B cell (primary cell): ENCODE results near the gene PSMB10. TPM values are rescaled to one million over a fixed set of nuclear protein-coding genes. Genes with fewer than 3 reads are reported as not detected.

Experiments
- ATAC-seq: fragments of 200-7000 bp; cut with Tn5 transposase; one replicate; pipeline ENCODE4 v1.10.0; 2021; ENCODE audit warnings: low read depth, mild to moderate bottlenecking, moderate number of reproducible peaks, moderate library complexity
- CTCF ChIA-PET: fragments of 350-600 bp; sonication (Branson Sonifier 250); formaldehyde crosslinking; loops from one replicate; lab custom pipeline; 2021; ENCODE audit warnings: antibody characterized with exemption, inconsistent platforms; lab: Charles Lee
- POLR2A ChIA-PET: fragments of 350-600 bp; sonication (Branson Sonifier 250); formaldehyde crosslinking; loops from one replicate; lab custom pipeline; 2021; ENCODE audit warnings: antibody characterized with exemption; lab: Charles Lee
- DNase-seq: peaks from one replicate; pipeline ENCODE4 v3.0.0; 2013
- H2AFZ ChIP-seq: 2 replicates; pipeline ENCODE4 v1.6.1; 2012; ENCODE audit warnings: mild to moderate bottlenecking, low read depth, low read length; ENCODE audit not compliant: insufficient read depth, poor library complexity, severe bottlenecking
- H3K27ac ChIP-seq, 2 donors: 1 replicate in 1 of 2; 2 replicates in 1 of 2; pipeline ENCODE4 v1.5.1; 2012 to 2013; ENCODE audit warnings: low read length in 2 of 2, mild to moderate bottlenecking in 2 of 2, moderate library complexity in 1 of 2
- H3K27me3 ChIP-seq, 4 experiments: fragments of 200-600 bp in 1 of 4; sonication (generic) in 1 of 4; replicated peaks in 1 of 4; 1 replicate in 2 of 4; 2 replicates in 2 of 4; pipeline versions ENCODE4 v1.6.1 to v1.7.0; 2013 to 2016; ENCODE audit warnings: low read length in 3 of 4, mild to moderate bottlenecking in 2 of 4, mixed read lengths in 1 of 4, moderate library complexity in 1 of 4; ENCODE audit not compliant: insufficient read depth in 4 of 4, control insufficient read depth in 3 of 4; ENCODE audit errors: control extremely low read depth in 1 of 4
- H3K36me3 ChIP-seq, 2 experiments: replicated peaks in 1 of 2; 1 replicate in 1 of 2; 2 replicates in 1 of 2; pipeline versions ENCODE4 v1.6.1 to v1.7.1; 2013; ENCODE audit warnings: low read length in 1 of 2; ENCODE audit not compliant: insufficient read depth in 2 of 2, control insufficient read depth in 1 of 2; ENCODE audit errors: control extremely low read depth in 1 of 2, extremely low read depth in 1 of 2
- H3K4me1 ChIP-seq, 2 donors: fragments of 200-600 bp in 1 of 2; sonication (generic) in 1 of 2; 1 replicate in 1 of 2; 2 replicates in 1 of 2; pipeline versions ENCODE4 v1.5.1 to v1.6.1; 2013 to 2017; ENCODE audit warnings: low read length in 2 of 2; ENCODE audit not compliant: control insufficient read depth in 2 of 2, insufficient read depth in 2 of 2
- H3K4me2 ChIP-seq: replicated peaks from 2 replicates; pipeline ENCODE3; 2012; ENCODE audit warnings: mild to moderate bottlenecking, low read depth, low read length; ENCODE audit not compliant: poor library complexity, severe bottlenecking
- H3K4me3 ChIP-seq, 5 experiments: fragments of 200-600 bp in 1 of 5; sonication (generic) in 1 of 5; 1 replicate in 3 of 5; 2 replicates in 2 of 5; pipeline versions ENCODE4 v1.5.1 to v1.7.0; 2011 to 2016; ENCODE audit warnings: low read length in 4 of 5, mild to moderate bottlenecking in 4 of 5, low read depth in 2 of 5, control low read depth in 1 of 5, moderate library complexity in 1 of 5; ENCODE audit not compliant: insufficient read depth in 1 of 5; ENCODE audit errors: control extremely low read depth in 1 of 5, extremely low read depth in 1 of 5
- H3K79me2 ChIP-seq: fragments of 200-600 bp; sonication (generic); one replicate; pipeline ENCODE4 v1.6.0; 2016; ENCODE audit warnings: low read length; ENCODE audit not compliant: control insufficient read depth, insufficient read depth
- H3K9ac ChIP-seq: fragments of 200-600 bp; sonication (generic); 2 replicates; pipeline ENCODE4 v1.6.1; 2017; ENCODE audit warnings: mild to moderate bottlenecking, low read length, moderate library complexity
- H3K9me3 ChIP-seq, 3 donors: one replicate each; pipeline versions ENCODE4 v1.6.1 to v1.7.1; 2013; ENCODE audit warnings: low read length in 2 of 3; ENCODE audit not compliant: control insufficient read depth in 2 of 3, insufficient read depth in 1 of 3; ENCODE audit errors: control extremely low read depth in 1 of 3
- H4K20me1 ChIP-seq: 2 replicates; pipeline ENCODE4 v1.6.0; 2012; ENCODE audit warnings: mild to moderate bottlenecking, low read length; ENCODE audit not compliant: insufficient read depth, control insufficient read depth, poor library complexity, severe bottlenecking
- H3K27ac Mint-ChIP-seq: one replicate; pipeline ENCODE4 v1.8.0; 2021; ENCODE audit warnings: mixed read lengths
- H3K27me3 Mint-ChIP-seq: one replicate; pipeline ENCODE4 v1.8.0; 2021; ENCODE audit warnings: mixed read lengths
- H3K4me1 Mint-ChIP-seq: one replicate; pipeline ENCODE4 v1.8.0; 2021; ENCODE audit warnings: mixed read lengths
- H3K4me3 Mint-ChIP-seq: one replicate; pipeline ENCODE4 v1.8.0; 2021; ENCODE audit warnings: mixed read lengths
- H3K9me3 Mint-ChIP-seq: one replicate; pipeline ENCODE4 v1.8.0; 2022; ENCODE audit warnings: mixed read lengths; ENCODE audit not compliant: insufficient read depth
- EZH2 ChIP-seq: IDR thresholded peaks from 2 replicates; pipeline ENCODE4 v1.6.1; 2012; ENCODE audit warnings: borderline replicate concordance, low read depth, mild to moderate bottlenecking, moderate library complexity, low read length; ENCODE audit not compliant: insufficient read depth, poor library complexity, severe bottlenecking
- WGBS: methylation state at CpG from one replicate; pipeline ENCODE4 v1.1.5; 2013; ENCODE audit warnings: missing lambda C conversion rate; ENCODE audit not compliant: insufficient coverage; 5-methylcytosine and 5-hydroxymethylcytosine counted together
- intact Hi-C: fragments of 100-400 bp; cut with micrococcal nuclease; formaldehyde crosslinking; loops from one replicate; pipeline ENCODE4 v1.10.0; 2022
- polyA plus RNA-seq: library from polyadenylated mRNA; depleted of rRNA; stranded (reverse); fragments of >200 nt; gene quantifications from 2 replicates; pipeline ENCODE4 v1.2.3, GENCODE V29; 2012
- total RNA-seq, 2 donors: library from RNA; stranded (reverse); fragments of 120-200 nt in 1 of 2; gene quantifications; 1 replicate in 1 of 2; 2 replicates in 1 of 2; pipeline versions ENCODE4 v1.2.3 to v1.2.4, GENCODE V29; 2013 to 2022
- TF ChIP-seq, protein P1 (sequence below): fragments of 200-600 bp; IDR thresholded peaks from one replicate; pipeline ENCODE4 v1.8.0; 2022; ENCODE audit warnings: antibody characterized with exemption, mild to moderate bottlenecking

Gene PSMB10
- total and polyA plus RNA-seq, 2 donors (not counting 1 experiment from before 2014, with no cell fraction given), result 167 to 176 TPM

DNA sequence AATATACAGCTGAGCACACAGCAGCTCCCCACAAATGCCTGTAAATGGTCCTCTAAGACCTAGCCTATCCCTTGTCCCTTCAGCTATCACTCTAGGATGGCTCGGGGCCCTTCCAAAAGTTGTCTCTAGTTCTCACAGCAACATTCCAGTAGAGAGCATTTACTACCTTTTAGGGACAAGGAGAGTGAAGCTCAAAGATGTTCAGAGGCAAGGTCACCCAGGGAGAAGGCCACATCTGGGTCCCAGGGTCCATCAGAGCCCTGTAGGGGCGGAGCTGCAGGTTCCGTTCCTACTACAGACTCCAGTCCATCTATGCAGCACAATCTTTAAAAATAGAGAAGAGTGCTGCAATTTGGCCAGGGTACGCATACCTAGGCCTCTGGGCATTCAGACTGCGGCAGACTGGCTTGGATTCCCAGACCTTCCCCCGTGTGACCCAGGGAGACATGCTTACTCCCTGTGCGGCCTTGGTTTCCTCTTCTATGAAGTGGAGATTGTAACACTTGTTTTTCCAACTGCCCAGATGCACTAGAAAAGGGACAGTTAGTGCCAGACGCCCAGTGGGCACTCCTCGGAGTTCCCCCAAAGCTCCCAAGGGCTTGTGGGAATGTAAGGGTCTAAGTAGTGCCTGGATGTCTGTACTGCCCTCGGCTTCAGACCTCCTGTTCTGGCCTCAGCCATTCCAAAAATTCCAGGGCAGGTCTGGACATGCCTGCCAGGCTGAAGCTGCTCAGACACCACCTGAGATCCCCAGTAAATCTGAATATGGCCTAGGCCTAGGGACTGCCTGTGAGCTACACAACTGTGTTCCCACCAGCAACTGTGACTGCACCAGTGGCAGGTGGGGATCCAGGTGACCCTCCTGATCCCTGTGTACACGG lies 29.3 kb upstream of the PSMB10 start:
- Histone ChIP-seq H2AFZ (no peak overlapping the region), H3K9me3 (no peaks in the 10 kb centered on the region), H3K36me3 (peaks cover 0 to 19% of the 10 kb centered on the region in 2 experiments), H3K4me2 (no peak overlapping the region), H4K20me1 (peaks cover 8% of the 10 kb centered on the region), H3K27me3 (no peaks in the 10 kb centered on the region), H3K4me1 (peaks cover 10 to 19% of the 10 kb centered on the region in 2 donors), H3K9ac (no peak overlapping the region), H3K4me3 (no peak overlapping the region), H3K27ac (no peak overlapping the region), H3K79me2 (peaks cover 32% of the 10 kb centered on the region)
- WGBS, result 96% methylated on average over 8 of the region's 11 CpGs
- H3K4me3 Mint-ChIP-seq, result peak overlapping the region; percentile 54
- intact Hi-C loops, result loop anchor here (10.0 kb wide), 1 partner anchor 259 kb away; no protein-coding TSS in a partner anchor
- TF ChIP-seq, protein P1, sequence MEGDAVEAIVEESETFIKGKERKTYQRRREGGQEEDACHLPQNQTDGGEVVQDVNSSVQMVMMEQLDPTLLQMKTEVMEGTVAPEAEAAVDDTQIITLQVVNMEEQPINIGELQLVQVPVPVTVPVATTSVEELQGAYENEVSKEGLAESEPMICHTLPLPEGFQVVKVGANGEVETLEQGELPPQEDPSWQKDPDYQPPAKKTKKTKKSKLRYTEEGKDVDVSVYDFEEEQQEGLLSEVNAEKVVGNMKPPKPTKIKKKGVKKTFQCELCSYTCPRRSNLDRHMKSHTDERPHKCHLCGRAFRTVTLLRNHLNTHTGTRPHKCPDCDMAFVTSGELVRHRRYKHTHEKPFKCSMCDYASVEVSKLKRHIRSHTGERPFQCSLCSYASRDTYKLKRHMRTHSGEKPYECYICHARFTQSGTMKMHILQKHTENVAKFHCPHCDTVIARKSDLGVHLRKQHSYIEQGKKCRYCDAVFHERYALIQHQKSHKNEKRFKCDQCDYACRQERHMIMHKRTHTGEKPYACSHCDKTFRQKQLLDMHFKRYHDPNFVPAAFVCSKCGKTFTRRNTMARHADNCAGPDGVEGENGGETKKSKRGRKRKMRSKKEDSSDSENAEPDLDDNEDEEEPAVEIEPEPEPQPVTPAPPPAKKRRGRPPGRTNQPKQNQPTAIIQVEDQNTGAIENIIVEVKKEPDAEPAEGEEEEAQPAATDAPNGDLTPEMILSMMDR, result no peak
- no peak for TF ChIP-seq EZH2
- DNase-seq, result no peak
- H3K27me3 Mint-ChIP-seq, result no peaks in the 10 kb centered on the region
- ChIA-PET POLR2A (interaction anchor here (0.6 to 1.7 kb wide), 2 partner anchors 19 to 59 kb away, joined by 3 read pairs; no protein-coding TSS in a partner anchor), CTCF (interaction anchor here (0.8 to 3.2 kb wide), 6 partner anchors 29 to 82 kb away, joined by 3 to 11 read pairs (median 4); partner anchors contain the start of genes NRN1L and PSMB10)
- peaks cover 20% of the 10 kb centered on the region for H3K4me1 Mint-ChIP-seq
- no peak overlapping the region for H3K27ac Mint-ChIP-seq
- no peak for ATAC-seq
- no peaks in the 10 kb centered on the region for H3K9me3 Mint-ChIP-seq
